ENCODE results near the gene ZKSCAN3. TPM values are rescaled to one million over a fixed set of nuclear protein-coding genes. Genes with fewer than 3 reads are reported as not detected.

Gene ZKSCAN3
- total and polyA plus RNA-seq, 2 of the 4 experiments (the other 2 are of a cell fraction): 3.7 to 4.8 TPM

DNA sequence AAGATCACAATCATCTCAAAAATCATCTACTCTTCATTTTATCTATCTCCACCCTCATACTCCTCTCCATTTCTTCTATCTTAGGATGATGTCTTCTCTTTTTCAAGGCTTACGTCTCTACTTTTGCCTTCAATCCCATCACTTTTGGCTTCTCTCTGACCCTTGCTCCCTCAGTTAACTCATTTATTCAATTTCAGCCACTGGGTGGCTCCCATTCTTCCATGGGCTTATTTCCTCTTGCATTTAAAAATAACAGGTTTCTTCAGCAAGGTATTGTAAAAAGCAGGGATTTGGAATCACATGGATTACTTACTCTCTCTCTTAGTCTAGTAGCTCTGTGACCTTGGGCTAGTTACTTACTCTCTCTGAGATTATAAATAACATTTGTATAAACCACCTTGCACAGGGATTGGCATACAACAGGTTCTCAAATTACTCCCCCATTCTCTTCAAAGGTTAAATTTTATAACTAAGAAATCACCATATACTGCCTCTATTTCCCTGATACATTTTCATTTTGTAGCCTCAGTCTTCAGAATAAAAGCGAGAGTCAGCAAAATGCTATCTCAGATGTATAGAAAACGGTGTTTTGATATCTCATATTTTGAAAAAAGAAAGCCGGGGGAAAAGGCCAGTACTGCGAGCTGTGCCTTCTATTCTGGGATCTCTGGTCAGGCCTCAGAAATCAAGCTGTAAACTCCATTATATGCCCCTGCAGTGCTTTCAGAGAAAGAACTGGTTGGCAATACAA lies 44.3 kb downstream of the ZKSCAN3 start:
- Histone ChIP-seq H3K79me1 (ENCODE audit: low read depth in 1 of 2, low read length in 2 of 2) (peaks cover 40 to 43% of the 10 kb centered on the region in 2 experiments), H3K27me3 (ENCODE audit: control insufficient read depth, insufficient read depth, low read length) (no peaks in the 10 kb centered on the region), H4K8ac (ENCODE audit: low read depth in 2 of 2, low read length in 2 of 2) (no peak overlapping the region), H3K18ac (ENCODE audit: low read depth, low read length) (no peak overlapping the region), H2AK9ac (replicated peaks; ENCODE audit: low read depth, low read length, poor library complexity) (no peak overlapping the region), H2BK20ac (ENCODE audit: low read depth, low read length) (no peak overlapping the region), H3K56ac (ENCODE audit: extremely low read depth, insufficient read depth, low read length) (no peak overlapping the region), H3K23ac (ENCODE audit: low read depth, low read length) (no peak overlapping the region), H3K4ac (ENCODE audit: low read depth, low read length) (no peak overlapping the region), H2BK15ac (ENCODE audit: low read depth, low read length) (no peak overlapping the region), H2AFZ (replicated peaks; ENCODE audit: low read length, poor library complexity) (no peak overlapping the region), H3K4me1 (ENCODE audit: control insufficient read depth, insufficient read depth, low read length) (peaks cover 6% of the 10 kb centered on the region; the same call in 1 of the 2 replicates), H3K4me3 (ENCODE audit: insufficient read depth, low read depth, low read length) (no peak overlapping the region), H3K36me3 (ENCODE audit: control insufficient read depth, insufficient read depth, low read length) (peaks cover 39% of the 10 kb centered on the region), H3K14ac (replicated peaks; ENCODE audit: low read depth, low read length) (no peak overlapping the region), H3K27ac (ENCODE audit: insufficient read depth, low read length) (no peak overlapping the region), H4K20me1 (ENCODE audit: insufficient read depth, low read length) (no peaks in the 10 kb centered on the region; the same call in 1 of the 2 replicates), H3K9ac (ENCODE audit: low read depth, low read length) (no peak overlapping the region), H2AK5ac (ENCODE audit: low read depth, low read length) (no peak overlapping the region), H4K91ac (ENCODE audit: insufficient read depth, low read depth, low read length) (no peak overlapping the region), H4K5ac (ENCODE audit: low read depth, low read length) (no peak overlapping the region), H3K9me1 (ENCODE audit: insufficient read depth, low read length) (no peaks in the 10 kb centered on the region; the same call in 1 of the 2 replicates), H2BK120ac (ENCODE audit: low read depth, low read length) (no peak overlapping the region), H2BK5ac (ENCODE audit: low read depth, low read length, poor library complexity, severe bottlenecking) (no peak overlapping the region), H3K9me3 (ENCODE audit: control insufficient read depth, insufficient read depth, low read length) (no peaks in the 10 kb centered on the region), H3K4me2 (ENCODE audit: low read depth, low read length) (no peak overlapping the region)
- dilution Hi-C loops (cut with HindIII; ENCODE audit: low sequenced_read_pairs, unreplicated experiment) (no loop called here), in situ Hi-C loops (cut with MboI; ENCODE audit: low sequenced_read_pairs) (no loop called here), intact Hi-C loops (cut with micrococcal nuclease) (no loop called here)
- TF ChIP-seq CTCF (conservative IDR thresholded peaks at IDR 0.05; ENCODE audit: low read depth, low read length) (peak; percentile 21; the same call in 1 of the 2 replicates), MAFK (IDR thresholded peaks at IDR 0.05; ENCODE audit: low read depth, low read length) (0 out of 2 replicates have a peak, but pooled peaks have one; percentile 25), CHD1 (IDR thresholded peaks at IDR 0.05; ENCODE audit: low read depth, low read length) (no peak), CEBPB (IDR thresholded peaks at IDR 0.05; ENCODE audit: low read depth, low read length) (no peak), MAZ (IDR thresholded peaks at IDR 0.05; ENCODE audit: borderline replicate concordance, low read depth, low read length) (no peak), MXI1 (IDR thresholded peaks at IDR 0.05; ENCODE audit: borderline replicate concordance, low read depth, low read length) (no peak), RCOR1 (IDR thresholded peaks at IDR 0.05; ENCODE audit: insufficient replicate concordance, low read length) (no peak), FOS (IDR thresholded peaks at IDR 0.05; ENCODE audit: low read depth, low read length) (no peak)
- TF ChIP-seq, protein P1, sequence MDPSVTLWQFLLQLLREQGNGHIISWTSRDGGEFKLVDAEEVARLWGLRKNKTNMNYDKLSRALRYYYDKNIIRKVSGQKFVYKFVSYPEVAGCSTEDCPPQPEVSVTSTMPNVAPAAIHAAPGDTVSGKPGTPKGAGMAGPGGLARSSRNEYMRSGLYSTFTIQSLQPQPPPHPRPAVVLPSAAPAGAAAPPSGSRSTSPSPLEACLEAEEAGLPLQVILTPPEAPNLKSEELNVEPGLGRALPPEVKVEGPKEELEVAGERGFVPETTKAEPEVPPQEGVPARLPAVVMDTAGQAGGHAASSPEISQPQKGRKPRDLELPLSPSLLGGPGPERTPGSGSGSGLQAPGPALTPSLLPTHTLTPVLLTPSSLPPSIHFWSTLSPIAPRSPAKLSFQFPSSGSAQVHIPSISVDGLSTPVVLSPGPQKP (IDR thresholded peaks at IDR 0.05; ENCODE audit: borderline replicate concordance, low read depth, low read length): no peak
- whole genome bisulfite sequencing, 2 experiments (ENCODE audit: extremely low coverage in 2 of 2, insufficient read length in 1 of 2): 88% methylated on average over 1 of the region's 5 CpGs; no CpG with 5 or more reads in 1 of the 2 experiments
- BruUV-seq (replicated peaks): no TSS peak
- no peak for ATAC-seq (ENCODE audit: low read depth)
- DNase-seq: peak; percentile 2
- ChIA-PET POLR2A (ENCODE audit: unreplicated experiment) (no interaction called here), CTCF (no interaction called here)
